ENCODE measurements around the gene GRPR. TPM values are rescaled to one million over a fixed set of nuclear protein-coding genes. Genes with fewer than 3 reads are reported as not detected.
A peak's percentile ranks its signal among the peaks of the same experiment; 100 is the strongest.

Gene GRPR
- total RNA-seq, result 0.13 TPM
- long read RNA-seq, result 0 reads

GRCh38 chrX:16123222-16123786 lies at the start of gene GRPR:
TSS of gene GRPR (plus strand) at chrX:16123565. CDS start at chrX:16123954, 389 bp downstream.
- ATAC-seq (ENCODE audit: poor library complexity), result peak; percentile 85
- DNase-seq, result peak; percentile 81
- intact Hi-C loops (cut with DNase I), result loop anchor here (10.0 kb wide), 1 partner anchor 551 kb away; no protein-coding TSS in a partner anchor

GRCh38 chrX:16075087-16075486 lies 48.3 kb upstream of the GRPR start:
- ATAC-seq (ENCODE audit: poor library complexity), result no peak
- no peak for DNase-seq
- intact Hi-C loops (cut with DNase I), result no loop called here

DNA sequence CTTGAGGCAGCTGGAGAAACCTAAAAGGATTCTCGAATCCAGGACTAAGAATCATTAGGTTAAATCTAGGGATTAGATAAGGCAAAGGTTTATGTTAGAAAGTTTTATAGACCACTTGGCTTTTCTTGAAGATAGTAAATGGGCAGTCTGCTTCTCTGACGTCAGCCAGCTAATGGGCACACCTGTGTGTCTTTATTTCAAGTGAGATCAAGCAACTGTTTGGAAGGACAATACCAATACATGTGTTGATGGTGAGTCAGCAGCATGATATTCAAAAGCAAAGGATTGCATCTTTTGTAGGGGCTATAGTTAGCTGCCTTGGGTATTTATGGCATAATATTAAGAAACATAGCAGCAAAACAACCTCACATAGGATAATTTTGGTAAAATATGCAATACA lies 46.5 kb upstream of the GRPR start:
- ATAC-seq (ENCODE audit: poor library complexity), result no peak
- intact Hi-C loops (cut with DNase I), result no loop called here

GRCh38 chrX:16077811-16078210 lies 45.6 kb upstream of the GRPR start:
- intact Hi-C loops (cut with DNase I), result no loop called here
- no peak for ATAC-seq (ENCODE audit: poor library complexity)
- DNase-seq, result no peak

More for the DNA sequence above, 46.5 kb upstream of the GRPR start:
- no peak for DNase-seq

GRCh38 chrX:16081357-16081756 lies 42.0 kb upstream of the GRPR start:
- intact Hi-C loops (cut with DNase I), result no loop called here
- DNase-seq, result no peak
- ATAC-seq (ENCODE audit: poor library complexity), result no peak

- no peak for DNase-seq
- intact Hi-C loops (cut with DNase I), result no loop called here
- ATAC-seq (ENCODE audit: poor library complexity), result no peak
Measured at GRCh38 chrX:16082470-16083085, 40.8 kb upstream of the GRPR start.

GRCh38 chrX:16087076-16087475 lies 36.3 kb upstream of the GRPR start:
- no peak for ATAC-seq (ENCODE audit: poor library complexity)
- intact Hi-C loops (cut with DNase I), result no loop called here

DNA sequence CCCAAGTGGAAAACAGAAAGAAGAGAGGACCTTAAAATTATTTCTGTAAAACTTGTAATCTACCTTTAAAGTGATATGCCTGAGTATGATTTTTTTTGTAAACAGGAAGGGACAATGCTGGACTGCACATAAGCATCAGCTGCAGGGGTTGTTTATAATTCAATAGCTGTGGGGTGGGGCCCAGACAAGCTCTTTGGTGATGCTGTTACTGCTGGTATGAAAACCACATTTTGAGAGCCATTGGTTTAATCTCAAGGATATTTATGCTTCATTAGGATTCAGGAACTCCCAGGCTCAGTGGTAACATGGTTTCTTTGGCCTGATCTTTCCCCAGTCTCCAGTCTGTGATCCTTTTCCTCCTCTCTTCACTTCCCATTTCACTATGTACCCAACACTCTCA lies 34.3 kb upstream of the GRPR start:
- ATAC-seq (ENCODE audit: poor library complexity) (no peak), DNase-seq (no peak)
- intact Hi-C loops (cut with DNase I), result no loop called here

More at GRCh38 chrX:16087076-16087475, 36.3 kb upstream of the GRPR start:
- DNase-seq, result no peak

DNA sequence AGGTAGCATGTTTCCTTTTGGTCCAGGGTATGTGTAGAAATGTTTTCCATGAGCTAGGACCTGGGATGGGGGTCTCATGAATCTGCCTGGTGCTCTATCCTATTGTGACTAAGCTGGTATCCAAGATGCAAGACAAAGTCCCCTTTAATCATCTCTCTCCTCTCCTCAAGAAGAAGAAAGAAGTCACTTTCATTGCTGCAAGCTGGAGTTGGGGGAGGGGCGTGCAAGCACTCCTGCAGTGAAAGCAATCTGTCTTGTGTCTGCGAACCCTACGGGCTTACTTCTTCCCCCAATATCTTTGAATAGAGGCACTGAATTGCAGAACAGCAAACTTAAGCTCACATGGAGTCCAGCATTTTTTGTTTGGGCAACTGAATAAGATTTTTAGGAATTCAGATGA lies 27.2 kb upstream of the GRPR start:
- intact Hi-C loops (cut with DNase I), result no loop called here
- no peak for DNase-seq
- no peak for ATAC-seq (ENCODE audit: poor library complexity)

DNA sequence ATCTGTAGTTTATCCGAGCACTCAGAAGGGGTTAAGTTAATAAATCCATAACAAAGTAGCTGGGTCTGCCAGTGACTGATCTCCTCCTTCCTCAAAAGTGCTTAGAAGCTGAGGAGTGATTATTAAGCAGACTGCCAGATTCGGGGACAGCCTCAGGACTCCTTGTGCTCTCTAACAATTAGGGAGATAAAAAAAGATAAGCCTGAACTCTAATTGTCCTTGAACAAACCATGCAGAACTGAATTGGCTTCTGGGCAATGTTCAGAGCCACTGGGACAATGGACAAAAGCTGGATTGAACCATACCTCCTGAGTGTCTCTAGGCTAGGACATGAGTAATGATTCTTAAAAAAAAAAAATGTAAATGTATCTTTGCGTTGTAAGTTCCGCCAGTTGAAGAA lies 22.7 kb upstream of the GRPR start:
- ATAC-seq (ENCODE audit: poor library complexity) (peak; percentile 55), DNase-seq (no peak)
- intact Hi-C loops (cut with DNase I), result no loop called here

DNA sequence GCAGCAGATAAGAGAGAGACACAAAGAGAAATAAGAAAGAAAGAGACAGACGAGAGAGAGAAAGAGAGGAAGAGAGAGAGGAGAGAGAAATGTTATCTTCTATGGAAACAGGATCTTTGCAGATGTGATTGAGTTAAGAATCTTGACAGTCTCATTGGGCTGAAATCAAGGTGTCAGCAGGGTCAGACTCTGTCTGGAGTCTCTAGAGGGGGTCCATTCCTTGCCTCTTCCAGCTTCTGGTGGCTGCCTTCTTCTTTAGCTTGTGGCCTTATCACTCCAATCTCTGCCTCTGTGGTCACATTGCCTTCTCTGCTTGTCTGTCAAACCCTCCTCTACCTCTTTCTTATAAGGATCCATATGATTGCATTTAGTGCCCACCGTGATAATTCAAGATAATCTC lies 21.8 kb upstream of the GRPR start:
- ATAC-seq (ENCODE audit: poor library complexity) (no peak), DNase-seq (no peak)
- intact Hi-C loops (cut with DNase I), result no loop called here

GRCh38 chrX:16103625-16104024 lies 19.7 kb upstream of the GRPR start:
- intact Hi-C loops (cut with DNase I), result no loop called here
- ATAC-seq (ENCODE audit: poor library complexity) (no peak), DNase-seq (no peak)

DNA sequence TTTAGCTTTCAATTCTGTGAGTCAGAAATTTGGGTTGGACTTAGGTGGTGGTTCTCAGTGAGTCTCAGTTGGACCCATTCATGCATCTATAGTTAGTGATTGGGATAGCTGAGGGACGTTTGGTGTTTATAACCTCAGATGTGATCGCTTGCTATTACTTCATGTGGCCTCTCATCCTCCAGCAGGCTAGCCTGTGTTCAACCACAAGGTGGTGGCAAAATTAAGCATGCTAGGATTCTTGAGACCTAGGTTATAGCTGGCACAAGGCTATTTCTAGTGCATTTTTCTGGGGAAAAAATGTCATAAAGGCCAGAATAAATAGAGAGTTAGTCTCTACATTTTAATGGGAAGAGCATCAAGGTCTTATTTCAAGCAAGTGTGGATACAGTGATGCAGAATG lies 10.9 kb upstream of the GRPR start:
- intact Hi-C loops (cut with DNase I), result no loop called here
- ATAC-seq (ENCODE audit: poor library complexity), result no peak
- DNase-seq, result no peak

DNA sequence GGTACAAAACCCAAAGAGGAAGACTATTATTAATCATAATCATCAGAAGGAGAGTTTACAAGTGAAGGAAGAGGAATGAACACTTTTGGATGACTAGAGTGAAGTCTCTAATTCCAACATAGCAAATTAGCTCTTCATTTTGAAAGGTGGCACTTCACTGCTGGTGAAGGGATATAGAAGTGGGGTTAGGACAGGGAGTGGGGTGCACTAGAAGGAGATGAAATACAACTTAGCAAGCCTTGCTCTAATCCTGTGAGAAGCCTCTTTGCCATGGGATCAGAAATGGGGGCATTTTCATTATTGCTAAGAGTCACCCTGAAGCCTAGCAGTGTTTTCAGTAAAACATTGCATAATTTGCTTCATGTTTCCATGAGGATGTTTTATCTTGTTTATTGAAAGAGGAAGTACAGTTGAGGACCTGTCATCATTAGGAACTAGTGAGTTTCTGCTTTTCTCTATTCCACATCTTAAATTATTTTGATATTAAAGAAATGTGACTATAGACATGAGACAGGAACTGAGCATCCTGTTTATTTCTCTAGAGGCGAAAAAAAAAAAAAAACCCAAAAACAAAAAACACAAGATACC lies 9.3 kb upstream of the GRPR start:
- DNase-seq (no peak), ATAC-seq (ENCODE audit: poor library complexity) (no peak)
- intact Hi-C loops (cut with DNase I), result no loop called here

DNA sequence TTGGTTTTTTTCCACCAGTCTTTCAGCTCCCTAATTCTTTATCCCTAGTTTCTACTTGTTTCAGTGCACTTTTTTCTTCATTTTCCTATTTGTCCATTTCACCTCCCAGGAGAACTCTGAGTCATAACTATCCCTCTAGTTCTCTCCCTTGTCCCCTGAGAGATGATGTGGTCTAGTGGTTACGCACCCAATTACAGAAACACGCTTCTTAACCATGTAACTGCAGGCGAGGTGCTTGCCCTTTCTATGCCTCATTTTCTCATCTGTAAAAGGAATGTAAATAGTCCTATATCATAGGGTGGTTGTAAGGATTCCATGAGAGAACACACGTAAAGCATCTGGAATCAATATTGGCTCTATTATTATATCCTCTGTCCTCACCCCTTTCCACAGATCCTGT lies 8.8 kb upstream of the GRPR start:
- ATAC-seq (ENCODE audit: poor library complexity) (no peak), DNase-seq (no peak)
- intact Hi-C loops (cut with DNase I), result no loop called here

- ATAC-seq (ENCODE audit: poor library complexity), result no peak
- DNase-seq, result no peak
- intact Hi-C loops (cut with DNase I), result loop anchor here (10.0 kb wide), 1 partner anchor 555 kb away; no protein-coding TSS in a partner anchor
Measured at GRCh38 chrX:16119353-16120220, 3.8 kb upstream of the GRPR start.

DNA sequence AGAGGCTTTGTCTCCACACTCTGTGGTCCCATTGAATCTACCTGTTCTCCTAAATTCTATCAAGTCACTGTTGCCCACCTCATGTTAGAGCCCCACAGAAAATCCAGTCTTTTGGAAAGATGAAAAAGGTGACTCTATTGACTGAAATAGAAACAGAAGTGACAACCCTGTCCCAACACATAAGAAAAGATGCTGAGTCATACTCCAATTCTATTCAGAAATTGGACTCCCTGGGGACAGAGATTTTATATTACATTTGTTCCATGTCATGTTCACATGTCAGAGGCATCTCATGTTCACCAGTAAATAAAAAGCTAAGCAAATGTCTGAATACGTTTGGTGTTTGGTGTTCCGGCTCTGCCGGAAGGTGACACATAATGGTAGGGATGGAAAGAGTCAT lies 2.9 kb upstream of the GRPR start:
- intact Hi-C loops (cut with DNase I), result loop anchor here (10.0 kb wide), 1 partner anchor 554 kb away; no protein-coding TSS in a partner anchor
- DNase-seq (no peak), ATAC-seq (ENCODE audit: poor library complexity) (no peak)

- ATAC-seq (ENCODE audit: poor library complexity), result no peak
- intact Hi-C loops (cut with DNase I), result loop anchor here (10.0 kb wide), 1 partner anchor 551 kb away; no protein-coding TSS in a partner anchor
- no peak for DNase-seq
Measured at GRCh38 chrX:16124201-16124600, 836 bp downstream of the GRPR start.

DNA sequence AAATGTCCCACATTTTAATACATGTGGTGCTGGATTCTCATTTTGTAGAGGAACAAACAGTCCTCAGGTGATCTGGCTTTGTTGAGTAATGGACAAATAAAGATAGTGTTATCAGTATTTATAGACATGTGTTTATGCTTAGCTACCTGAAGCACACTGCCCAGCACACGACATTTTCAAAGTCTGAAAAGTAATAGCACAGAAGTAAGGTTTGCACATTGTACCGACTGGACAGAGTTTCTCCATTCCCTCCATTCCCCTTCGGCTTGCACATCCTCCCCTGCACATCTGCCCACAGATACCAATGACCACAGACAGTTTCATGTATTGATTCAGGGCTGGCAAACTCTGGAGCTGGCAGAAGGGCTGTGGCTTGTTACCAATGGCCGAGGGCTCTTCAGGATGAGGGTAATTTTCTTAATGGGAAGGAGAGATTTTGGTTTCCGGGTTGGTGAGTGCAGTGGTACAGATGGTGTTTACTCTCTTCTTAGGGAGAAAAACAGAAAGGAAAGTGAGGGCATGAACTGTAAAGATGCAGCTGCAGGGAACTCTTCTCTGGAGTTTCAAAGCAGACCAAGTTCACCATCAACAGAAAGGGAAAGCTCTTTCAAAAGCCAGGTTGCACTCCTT lies 2.3 kb downstream of the GRPR start:
- no peak for DNase-seq
- no peak for ATAC-seq (ENCODE audit: poor library complexity)
- intact Hi-C loops (cut with DNase I), result loop anchor here (10.0 kb wide), 1 partner anchor 549 kb away; no protein-coding TSS in a partner anchor
